UCSD-AML1 (cell line): ENCODE results near the gene BLVRB.
"Not testable (repeated sequence)": the region's sequence is repeated elsewhere in the genome, so short reads cannot be mapped to it uniquely, and the experiment has no call there.

ENCODE experiments used
- DNase-seq: peaks from one replicate; lab custom pipeline; 2025; ENCODE audit not compliant: unreplicated experiment; lab: John Stamatoyannopoulos, UW

The BLVRB gene

GRCh38 chr19:40489882-40490230 is 24.3 kb upstream of the BLVRB start:
- no peak for DNase-seq

GRCh38 chr19:40486017-40486416 is 20.5 kb upstream of the BLVRB start:
- no peak for DNase-seq

GRCh38 chr19:40475878-40476644 is 10.5 kb upstream of the BLVRB start:
- DNase-seq: not testable (repeated sequence)

- no peak for DNase-seq
Observed at GRCh38 chr19:40474737-40475136, 9.2 kb upstream of the BLVRB start.

DNA sequence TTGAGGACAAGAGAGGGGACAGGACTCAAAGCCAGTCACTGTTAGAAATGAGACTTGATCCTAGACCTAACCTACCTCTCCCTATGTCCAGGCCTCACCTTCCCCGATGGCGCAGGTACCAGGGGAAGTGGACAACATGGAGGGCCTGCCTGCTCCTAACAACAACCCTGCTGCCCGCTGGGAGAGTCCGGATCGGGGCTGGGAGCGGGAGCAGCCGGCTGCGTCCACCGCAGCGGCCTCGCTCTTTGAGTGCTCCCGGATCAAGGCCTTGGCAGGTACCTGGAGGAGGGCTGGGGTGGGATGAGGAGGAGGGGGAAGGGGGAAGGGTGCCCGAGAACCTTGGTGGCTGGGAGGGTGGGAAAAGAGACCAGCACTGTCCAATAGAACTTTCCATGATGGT is 7.0 kb upstream of the BLVRB start:
- DNase-seq: no peak

DNA sequence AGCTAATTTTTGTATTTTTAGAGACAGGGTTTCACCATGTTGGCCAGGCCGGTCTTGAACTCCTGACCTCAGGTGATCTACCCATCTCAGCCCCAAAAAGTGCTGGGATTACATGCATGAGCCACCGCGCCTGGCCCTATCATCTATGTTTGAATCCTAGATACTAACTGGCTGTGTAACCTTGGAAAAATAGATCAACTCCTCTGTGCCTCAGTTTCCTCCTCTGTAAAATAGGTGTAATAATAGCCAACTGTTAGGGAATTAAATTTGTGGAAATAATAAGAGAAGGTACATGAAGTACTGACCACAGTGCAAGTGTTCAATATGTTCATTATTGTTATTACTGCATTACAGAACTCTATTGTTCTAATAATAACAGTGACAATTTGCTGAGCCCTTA is 5.6 kb upstream of the BLVRB start:
- DNase-seq: no peak

- no peak for DNase-seq
Observed at GRCh38 chr19:40469011-40469410, 3.5 kb upstream of the BLVRB start.

GRCh38 chr19:40466985-40467734 is 1.6 kb upstream of the BLVRB start, which contains the start of gene SPTBN4:
Gene SPTBN4 (plus strand): TSS chr19:40467001. CDS start chr19:40472622, 5,621 bp downstream.
- no peak for DNase-seq

- DNase-seq: no peak
Observed at GRCh38 chr19:40466219-40466984, 857 bp upstream of the BLVRB start.

- no peak for DNase-seq
Observed at GRCh38 chr19:40465025-40465556, 454 bp downstream of the BLVRB start.

- peak; percentile 84 for DNase-seq
Observed at GRCh38 chr19:40464059-40465024, 1.2 kb downstream of the BLVRB start.

DNA sequence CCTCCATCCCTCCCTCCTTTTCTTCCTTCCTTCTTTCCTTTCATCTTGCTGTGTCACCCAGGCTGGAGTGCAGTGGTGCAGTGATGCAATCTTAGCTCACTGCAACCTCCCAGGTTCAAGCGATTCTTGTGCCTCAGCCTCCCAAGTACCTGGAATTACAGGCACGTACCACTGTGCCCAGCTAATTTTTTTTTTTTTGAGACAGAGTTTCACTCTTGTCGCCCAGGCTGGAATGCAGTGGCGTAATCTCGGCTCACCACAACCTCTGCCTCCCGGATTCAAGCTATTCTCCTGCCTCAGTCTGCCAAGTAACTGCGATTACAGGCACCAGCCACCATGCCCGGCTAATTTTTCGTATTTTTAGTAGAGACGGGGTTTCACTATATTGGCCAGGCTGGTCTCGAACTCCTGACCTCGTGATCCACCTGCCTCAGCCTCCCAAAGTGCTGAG is 1.9 kb downstream of the BLVRB start:
- not testable (repeated sequence) for DNase-seq

DNA sequence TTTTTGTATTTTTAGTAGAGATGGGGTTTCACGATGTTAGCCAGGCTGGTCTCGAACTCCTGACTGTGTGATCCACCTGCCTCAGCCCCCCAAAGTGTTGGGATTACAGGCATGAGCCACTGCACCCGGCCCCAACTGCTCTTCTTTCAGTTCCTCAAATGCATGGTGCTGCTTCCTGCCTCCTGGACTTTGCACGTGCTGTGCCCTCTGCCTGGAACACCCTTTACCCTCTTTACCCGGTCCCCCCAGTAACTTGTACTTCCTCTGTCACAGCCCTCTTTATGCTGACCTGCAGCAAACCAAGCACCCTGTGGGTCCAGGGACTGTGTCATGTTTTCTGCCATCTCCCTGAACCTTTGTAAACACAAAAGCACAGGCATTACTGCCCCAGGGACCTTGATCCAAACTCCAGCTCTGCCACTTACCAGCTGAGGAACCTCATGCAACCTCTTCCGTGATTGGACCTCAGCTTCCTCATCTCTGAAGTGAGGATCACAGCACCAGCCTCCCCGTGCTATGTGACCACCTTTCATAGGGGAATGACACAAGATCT is 3.8 kb downstream of the BLVRB start:
- peak; percentile 27 for DNase-seq

DNA sequence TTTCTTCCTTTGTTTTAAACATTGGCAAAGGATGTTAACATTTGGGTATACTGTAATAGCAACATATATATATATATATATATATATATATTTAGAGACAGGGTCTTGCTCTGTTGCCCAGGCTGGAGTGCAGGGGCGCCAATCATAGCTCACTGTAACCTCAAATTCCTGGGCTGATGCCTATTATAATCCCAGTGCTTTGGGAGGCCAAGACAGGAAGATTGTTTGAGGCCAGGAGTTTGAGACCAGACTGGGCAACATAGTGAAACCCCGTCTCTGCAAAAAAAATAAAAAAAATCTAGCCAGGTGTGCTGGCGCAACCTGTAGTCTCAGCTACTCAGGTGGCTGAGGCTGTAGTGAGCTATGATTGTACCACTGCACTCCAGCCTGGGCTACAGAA is 5.4 kb downstream of the BLVRB start:
- no peak for DNase-seq

- DNase-seq: no peak
Observed at GRCh38 chr19:40458597-40458974, 7.0 kb downstream of the BLVRB start.

DNA sequence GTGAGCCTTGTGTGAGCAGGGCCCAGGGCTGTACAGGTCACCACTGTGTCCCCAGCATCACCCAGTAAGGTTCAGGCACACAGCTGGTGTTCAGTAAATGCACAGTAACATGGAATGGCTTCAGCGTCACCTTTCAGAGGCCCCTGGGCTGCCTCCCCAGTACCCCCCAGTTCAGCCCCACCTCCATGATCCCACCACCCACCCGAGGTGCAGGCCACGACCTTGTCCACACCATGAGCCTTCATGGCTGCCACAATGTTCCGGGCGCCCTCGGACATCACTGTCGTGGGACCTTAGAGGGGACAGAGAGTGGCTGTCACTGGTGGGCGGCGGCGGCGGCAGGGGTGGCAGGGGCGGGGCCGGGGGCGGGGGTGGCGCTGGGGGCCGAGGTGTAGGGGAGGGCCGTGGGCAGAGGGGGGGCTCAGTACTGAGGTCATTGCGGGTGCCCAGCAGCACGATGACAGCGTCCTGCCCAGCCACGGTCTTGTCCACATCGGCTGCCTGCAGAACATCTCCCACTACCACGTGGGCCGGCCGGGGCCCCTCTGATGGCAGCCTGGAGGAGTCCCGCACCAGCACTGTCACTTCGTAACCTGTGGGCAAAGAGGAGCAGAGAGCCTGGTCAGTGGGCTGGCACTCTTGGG is 7.5 kb downstream of the BLVRB start:
- no peak for DNase-seq

- DNase-seq: no peak
Observed at GRCh38 chr19:40457048-40457447, 8.5 kb downstream of the BLVRB start.

GRCh38 chr19:40453943-40454342 is 11.6 kb downstream of the BLVRB start:
- not testable (repeated sequence) for DNase-seq

DNA sequence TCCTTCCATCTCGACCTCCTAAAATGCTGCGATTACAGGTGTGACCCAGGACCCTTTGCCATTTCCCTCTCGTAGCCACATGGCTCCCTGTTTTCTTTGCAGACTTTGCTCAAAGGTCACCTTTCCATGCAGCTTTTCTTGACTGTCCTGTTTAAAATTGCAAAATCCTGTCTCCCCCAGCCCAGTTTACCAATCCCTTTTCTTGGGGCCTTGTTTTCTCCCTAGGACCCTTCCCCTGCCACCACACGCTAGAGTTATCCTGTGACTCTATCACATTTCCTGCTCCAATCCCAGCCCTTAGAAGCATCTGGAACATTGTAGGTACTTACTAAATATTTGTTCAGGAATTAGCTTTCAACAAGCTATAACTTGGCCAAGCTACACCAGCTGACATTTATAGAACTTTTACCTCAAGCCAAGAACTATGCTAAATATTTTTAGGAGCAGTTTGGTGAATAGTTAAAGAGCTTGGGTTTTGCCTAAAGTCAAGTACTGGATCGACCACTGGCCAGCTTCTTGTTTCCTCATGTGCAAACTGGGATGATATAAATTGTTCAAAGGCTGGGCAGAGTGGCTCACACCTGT is 12.3 kb downstream of the BLVRB start:
- DNase-seq: no peak
